NCI-H524 (cell line): ENCODE results near the gene HSFX3.
A peak's percentile ranks its signal among the peaks of the same experiment; 100 is the strongest.
"Not testable (repeated sequence)": the region's sequence is repeated elsewhere in the genome, so short reads cannot be mapped to it uniquely, and the experiment has no call there.

Source experiments
- DNase-seq, 2 experiments: peaks; one replicate each; lab custom pipeline; 2025; lab: John Stamatoyannopoulos, UW

The HSFX3 gene

DNA sequence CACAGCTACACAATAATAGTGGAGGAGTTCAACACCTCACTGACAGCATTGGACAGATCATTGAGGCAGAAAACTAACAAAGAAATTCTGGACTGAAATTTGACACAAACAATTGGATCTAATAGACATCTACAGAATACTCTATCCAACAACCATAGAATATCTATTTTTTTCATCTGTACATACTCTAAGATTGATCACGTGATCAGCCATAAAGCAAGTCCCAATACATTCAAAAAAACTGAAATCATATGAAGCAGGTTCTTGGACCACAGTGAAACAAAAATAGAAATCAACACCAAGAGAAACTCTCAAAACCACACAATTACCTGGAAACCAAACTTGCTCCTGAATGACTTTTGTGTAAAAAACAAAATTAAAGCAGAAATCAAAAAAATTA lies 32.4 kb downstream of the HSFX3 start:
- DNase-seq: no peak

DNA sequence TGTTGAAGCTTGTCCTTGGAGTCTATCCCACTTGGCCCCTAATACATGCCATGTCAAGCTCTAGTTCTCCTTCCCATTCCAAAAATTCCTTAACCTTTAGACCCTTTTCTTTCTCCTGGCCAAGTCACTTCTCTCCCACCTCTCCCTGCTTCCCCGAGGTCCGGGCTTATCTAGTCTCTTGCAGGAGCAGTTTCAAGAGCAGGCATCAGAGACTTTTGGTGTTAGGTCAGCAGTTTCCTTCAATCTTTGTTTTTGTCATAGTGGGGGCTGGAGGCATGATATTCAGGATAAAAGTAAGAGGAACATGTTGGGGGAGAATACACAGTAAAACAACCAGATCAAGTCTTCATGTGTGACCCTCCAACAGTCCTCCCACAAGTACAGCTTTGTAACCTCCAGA lies 33.1 kb downstream of the HSFX3 start:
- DNase-seq: no peak

DNA sequence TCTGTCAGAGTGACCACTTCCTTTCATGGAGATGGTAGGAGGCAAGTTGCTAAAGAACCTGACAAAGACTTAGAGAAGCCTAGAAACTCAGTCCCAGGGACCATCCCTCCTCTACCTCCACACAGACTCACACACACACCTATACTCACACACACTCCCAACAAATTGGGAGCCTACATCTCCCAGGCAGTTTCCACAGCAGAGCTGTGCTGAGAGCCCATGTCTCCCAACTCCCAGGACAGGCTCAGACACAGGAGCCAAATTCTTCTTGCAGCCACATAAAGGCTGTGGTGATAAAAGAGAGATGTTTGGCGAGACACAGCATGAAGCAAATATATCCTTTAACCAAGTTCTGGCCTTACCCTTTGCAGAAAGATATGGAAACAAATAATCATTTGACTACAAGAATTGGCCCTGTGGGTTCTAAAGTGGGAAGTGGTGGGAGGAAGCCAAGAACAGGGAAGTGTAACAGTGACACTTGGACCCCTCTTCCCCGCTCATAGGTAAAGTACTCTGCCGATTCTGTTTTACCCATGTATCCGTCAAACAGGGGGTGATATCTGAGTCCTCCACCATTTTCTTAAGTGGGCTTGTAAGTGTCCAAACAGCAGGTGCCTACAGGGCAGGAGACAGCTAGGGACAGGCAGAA lies 33.6 kb downstream of the HSFX3 start:
- DNase-seq: no peak

DNA sequence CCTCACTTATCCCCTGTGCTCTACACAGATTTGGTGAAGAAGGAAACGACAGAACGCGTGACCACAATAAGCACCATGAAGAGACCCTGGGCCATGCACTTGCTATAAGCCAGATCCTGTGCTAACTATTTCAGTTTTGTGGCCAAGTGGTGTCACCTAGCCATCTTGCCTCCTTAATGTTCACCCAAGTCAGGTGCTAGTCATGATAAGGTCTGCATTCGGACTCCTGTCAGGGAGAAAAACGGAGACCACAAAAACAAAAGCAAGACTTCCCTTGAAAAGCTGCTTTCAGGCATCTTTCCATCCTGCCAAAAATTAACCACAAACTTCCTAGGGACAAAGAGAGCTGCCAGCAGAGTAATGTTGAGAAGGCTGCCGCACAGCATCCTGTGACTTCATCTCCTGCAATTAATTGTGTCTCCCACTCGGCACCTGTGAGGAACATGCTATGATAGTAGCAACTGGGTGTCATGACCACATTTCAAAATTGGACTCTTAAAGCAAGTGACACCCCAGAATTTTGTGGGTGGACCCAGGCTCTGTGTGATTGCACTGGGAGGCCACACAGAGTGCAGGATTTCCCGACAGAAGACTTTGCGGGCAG lies 35.8 kb downstream of the HSFX3 start:
- DNase-seq: no peak

DNA sequence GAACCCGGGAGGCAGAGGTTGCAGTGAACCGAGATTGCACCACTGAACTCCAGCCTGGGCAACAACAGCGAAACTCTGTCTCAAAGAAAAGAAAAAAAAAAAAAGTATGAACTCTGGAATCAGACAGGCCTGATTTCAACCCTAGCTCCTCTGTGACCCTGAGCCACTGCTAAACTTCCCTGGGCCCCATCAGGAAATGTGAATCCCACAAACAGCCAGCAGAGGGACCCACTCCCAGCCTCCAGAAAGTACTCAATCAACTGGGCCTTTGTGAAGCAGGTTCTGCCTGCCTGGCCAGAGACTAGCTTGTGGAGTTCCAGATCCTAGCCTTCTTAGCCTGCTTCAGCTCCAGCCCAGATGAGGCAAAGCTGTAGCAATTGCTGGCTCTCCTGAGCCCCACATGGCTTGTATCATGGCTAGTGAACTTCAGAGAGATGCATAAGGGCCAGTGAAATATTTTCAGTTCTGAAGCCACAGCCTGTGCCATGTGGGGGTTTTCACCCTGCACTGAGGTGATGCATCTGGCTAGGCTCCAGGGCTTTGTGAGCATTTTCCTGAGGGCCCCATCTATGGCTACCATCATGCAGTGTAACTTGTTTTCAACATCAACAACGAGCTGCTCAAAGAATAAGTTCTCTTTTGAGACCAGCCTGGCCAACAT lies 37.4 kb downstream of the HSFX3 start:
- peak; percentile 36 to 56 for DNase-seq

DNA sequence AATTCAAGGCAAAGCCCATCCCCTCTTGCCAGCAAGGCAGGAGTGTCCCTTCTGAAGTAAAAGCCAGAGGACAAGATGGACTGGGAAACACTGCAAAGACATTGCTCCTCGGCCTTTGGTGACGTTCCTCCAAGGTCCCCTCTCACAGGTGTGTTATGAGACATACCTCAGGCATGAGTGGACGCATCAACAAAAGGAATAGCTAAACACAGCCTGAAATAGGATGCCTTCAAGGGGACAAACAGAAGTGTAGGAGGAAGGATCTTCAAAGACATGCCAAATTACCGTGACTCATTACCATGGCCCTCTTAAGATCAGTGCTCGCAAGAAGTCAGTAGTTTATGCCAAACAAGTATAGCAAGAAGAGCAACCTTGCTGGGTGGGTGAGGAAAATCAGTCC lies 38.6 kb downstream of the HSFX3 start:
- DNase-seq: no peak

DNA sequence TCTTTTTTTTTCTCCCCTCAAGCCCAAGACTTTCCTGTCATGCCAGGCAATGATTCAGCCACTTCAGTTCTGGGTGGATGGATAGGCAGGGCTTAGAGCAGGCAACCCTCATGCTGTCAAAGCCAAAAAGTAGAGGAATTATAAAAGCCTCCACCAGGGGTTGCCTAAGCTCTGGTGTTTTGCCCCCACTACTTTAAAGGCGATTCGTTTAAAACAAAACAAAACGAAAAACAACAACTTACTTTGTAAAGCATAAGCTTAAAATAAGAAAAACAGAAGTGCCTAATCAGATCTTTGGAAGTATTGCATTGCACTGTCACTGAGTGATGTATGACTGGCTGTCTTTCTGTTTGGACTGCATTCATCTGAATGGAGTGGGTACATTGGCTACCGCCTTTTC lies 39.3 kb downstream of the HSFX3 start:
- no peak for DNase-seq

DNA sequence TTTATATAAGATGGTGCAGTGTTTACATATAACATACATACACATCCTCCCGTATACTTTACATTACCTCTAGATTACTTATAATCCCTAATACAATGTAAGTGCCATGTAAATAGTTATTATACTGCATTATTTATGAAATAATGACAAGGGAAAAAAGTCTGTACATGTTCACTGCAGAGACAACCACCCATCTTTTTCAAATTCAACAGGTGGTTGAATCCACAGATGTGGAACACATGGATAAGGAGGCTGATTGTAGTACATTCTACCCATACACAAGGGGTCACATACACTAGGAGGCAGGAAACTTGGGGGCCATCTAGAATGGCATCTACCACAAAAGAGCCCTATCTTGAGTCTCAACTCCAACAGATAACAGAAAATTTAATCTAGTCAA lies 41.3 kb downstream of the HSFX3 start:
- no peak for DNase-seq

DNA sequence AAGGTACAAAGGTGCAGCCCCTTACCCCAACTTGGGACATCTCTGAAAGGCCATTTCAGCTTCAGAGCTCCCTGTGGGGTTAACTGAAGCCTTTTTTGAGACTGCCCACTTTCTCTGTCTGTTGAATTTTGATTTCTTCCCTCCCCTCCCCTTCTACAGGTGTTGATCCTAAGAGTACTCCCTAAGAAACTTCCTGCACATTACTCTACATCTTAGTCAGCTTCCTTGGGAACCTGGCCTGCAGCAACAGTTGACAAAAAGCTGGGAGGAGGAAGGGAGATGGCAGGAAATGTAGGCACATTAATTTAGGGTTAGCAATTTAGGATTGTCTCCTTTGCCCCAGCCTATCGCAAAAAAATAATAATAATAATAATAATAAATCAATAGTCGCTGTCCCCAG lies 43.4 kb downstream of the HSFX3 start:
- DNase-seq: no peak

DNA sequence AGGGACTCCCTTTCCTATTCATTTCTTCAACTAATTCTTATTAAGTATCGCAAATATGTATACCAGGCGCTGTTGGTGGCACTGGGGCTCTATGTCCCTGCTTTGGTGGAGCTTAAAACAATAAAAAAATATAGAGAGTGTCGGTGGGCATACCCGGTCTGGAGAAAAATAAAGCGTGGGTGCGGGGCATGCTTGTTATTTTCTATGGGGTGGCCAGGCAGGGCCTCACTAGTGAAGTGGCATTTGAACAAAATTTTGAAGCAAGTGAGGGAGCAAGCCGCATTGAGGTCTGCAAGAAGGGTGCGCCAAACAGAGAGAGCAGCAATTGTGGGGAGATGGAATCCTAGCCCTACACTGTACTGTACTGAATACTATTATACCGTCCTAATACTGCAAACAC lies 44.1 kb downstream of the HSFX3 start:
- no peak for DNase-seq

DNA sequence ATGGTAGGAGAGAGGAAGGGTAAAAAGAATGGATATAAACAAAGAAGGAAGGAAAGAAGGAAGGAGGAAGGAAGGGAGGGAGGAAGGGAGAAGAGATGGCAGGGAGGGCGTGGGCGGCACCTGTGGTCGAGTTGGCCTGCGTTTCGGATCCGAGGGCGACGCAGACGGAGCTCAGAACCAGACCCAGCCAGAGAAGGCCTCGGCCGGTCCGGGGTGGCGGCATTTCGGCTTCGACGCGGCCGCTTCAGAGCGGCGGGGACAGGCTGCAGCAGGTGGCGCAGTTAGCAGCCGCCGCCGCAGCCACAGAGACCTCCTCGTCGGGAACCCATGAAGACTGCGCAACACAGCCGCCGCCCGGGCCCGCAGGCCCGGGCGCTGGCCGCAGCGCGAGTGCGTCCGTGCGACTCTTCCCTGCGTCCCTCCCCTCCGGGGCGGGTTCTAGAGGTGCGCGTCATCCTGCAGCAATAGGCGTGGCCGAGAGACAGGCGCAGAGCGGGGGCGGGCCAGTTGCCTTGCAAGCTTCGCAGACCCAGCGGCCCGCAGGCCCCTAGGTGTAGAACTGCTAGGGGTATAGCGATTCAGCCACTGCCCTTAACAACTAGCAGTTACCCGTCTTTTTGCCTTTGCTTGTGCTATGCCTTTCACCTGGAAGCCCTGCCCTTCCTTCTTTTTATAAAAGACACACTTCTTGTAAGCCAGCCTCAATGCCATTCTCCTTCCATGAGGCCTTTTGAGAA lies 44.6 kb downstream of the HSFX3 start, which contains the start of gene IDS:
TSS of gene IDS (minus strand) at position 392 of the 737 bp plus-strand sequence. CDS start at position 223, 169 bp downstream.
- peak; percentile 87 to 92 for DNase-seq

DNA sequence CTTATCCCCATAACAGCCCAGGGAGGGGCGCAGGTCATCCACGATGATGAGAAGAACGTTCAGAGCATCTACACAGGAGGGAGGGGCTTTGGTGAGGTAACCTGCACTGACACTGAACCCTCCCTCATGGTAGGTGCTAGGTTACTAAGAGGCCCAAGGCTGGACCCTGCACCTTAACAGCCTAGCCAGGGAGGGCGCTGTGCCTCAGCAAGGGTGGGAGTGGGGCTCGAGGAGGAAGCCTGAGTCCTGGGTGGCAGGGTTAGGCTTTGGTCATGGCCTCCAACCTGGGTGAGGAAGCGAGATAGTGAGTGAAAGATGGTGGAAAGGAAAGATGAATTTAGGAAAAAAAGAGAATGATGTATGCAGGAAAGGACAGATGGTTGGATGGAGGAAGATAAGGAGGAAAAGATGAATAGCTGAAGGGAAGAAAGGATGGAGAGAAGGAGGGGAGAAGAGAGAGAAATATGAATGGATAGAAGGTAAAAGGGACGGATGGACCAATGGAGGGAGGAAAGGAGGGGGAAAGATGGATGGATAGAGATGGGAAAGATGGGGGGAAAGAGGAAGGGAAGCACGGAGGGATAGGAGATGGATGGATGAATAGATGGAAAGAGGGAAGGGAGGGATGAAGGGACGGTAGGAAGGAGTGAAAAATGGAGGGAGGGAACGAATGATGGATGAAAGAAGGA lies 45.4 kb downstream of the HSFX3 start:
- DNase-seq: peak; percentile 25 to 54

DNA sequence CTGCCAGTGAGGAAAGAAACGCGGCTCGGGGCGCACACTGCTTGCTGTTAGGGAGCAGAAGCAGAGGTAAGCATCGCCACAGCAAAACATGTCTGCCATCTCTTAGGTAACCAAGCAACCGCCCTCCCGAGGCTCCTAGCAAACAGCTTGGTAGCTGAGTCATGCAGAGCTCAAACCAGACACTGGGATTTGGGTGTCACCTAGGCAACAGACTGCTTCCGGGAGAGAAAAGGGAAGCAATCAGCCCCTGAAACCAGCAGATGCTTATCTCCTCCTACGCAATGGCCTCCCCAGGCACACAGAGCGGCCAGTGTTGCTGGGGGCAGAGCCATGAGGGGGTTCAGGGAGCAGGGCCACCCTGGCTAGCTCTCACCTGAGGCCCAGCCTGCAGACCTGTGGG lies 46.3 kb downstream of the HSFX3 start:
- DNase-seq: peak in 1 of 2 experiments; percentile 59

DNA sequence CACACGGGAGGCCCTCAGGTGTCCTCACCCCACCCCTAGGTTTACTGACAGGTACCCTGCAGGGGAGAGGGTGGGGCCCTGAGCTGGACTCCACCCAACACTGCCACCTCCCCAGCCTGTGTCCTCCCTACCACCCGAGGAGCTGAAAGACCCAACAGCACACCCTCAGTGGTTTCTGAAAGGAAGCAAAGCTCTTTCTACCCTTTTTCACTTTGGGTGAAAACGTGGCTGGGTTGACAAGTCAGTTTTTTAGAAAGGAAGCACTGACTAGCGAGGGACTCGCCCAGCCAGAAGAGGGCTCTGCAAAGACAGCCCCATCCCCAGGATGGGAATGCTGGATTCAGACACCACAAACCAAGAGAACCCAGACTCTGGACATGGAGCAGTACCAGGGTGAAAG lies 46.8 kb downstream of the HSFX3 start:
- DNase-seq: not testable (repeated sequence)

DNA sequence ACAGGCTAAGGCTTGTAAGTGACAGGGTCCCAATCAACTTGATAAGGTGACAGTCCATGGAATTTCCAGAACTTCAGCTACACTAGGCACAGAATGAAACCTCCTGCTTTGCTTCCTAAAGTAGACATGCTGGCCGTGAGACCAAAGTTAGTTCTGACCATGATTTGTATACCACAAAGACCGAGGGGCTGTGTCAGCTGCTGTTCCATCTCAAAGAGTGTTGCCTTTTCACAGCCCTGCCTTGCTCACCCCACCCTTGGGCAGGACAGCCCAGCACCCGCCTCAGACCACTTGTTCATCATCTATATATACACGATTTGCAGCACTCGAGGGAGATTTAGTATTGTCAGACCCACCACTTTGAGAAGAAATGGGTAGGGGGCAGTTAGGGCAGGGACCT lies 50.0 kb downstream of the HSFX3 start:
- no peak for DNase-seq

DNA sequence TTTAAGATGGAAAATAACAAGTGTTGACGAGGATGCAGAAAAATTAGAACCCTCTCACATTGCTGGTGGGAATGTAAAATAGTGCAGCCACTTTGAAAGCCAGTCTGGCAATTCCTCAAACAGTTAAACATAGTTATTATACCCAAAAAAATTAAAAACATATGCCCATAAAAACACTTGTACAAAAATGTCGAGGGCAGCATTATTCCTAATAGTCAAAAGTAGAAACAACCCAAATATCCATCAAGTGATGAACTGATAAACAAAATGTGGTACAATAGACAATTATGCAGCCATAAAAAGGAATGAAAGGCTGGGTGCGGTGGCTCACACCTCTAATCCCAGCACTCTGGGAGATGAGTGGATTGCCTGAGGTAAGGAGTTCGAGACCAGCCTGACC lies 51.0 kb downstream of the HSFX3 start:
- no peak for DNase-seq
